K562 (cell line): ENCODE results near the gene FRMPD2. TPM values are rescaled to one million over a fixed set of nuclear protein-coding genes. Genes with fewer than 3 reads are reported as not detected.

Experiments used
- ATF4 ChIP-seq: fragments of 450-650 bp; formaldehyde crosslinking; IDR thresholded peaks from 2 replicates; pipeline ENCODE4 v1.4.0; 2022; ENCODE audit warnings: mild to moderate bottlenecking, moderate library complexity
- BCLAF1 ChIP-seq, 2 experiments: fragments of 450-650 bp in 1 of 2; IDR thresholded peaks; 2 replicates each; pipeline ENCODE4 v1.6.1; 2011 to 2017; ENCODE audit warnings: low read depth in 2 of 2, antibody characterized with exemption in 1 of 2, borderline replicate concordance in 1 of 2, low read length in 1 of 2, mild to moderate bottlenecking in 1 of 2, mixed read lengths in 1 of 2; ENCODE audit not compliant: control insufficient read depth in 1 of 2
- BHLHE40 ChIP-seq: IDR thresholded peaks from 2 replicates; pipeline ENCODE4 v1.6.1; 2011; ENCODE audit warnings: low read length, improper control_type of control experiment
- CCNT2 ChIP-seq: IDR thresholded peaks from 2 replicates; pipeline ENCODE4 v1.6.1; 2011; ENCODE audit warnings: borderline replicate concordance, low read depth, mild to moderate bottlenecking, moderate library complexity, mixed read lengths, low read length; ENCODE audit not compliant: insufficient read length; ENCODE audit errors: extremely low read depth
- CEBPG ChIP-seq, 3 experiments: fragments of 200-800 bp in 1 of 3; sonication (Bioruptor generic) in 1 of 3; sonication (generic) in 1 of 3; formaldehyde crosslinking in 1 of 3; IDR thresholded peaks in 2 of 3; conservative IDR thresholded peaks in 1 of 3; 2 replicates each; pipeline versions ENCODE4 v1.6.1 to v1.8.0; 2016 to 2022; ENCODE audit warnings: missing compliant biosample characterization in 2 of 3, missing genetic modification characterization in 2 of 3, mild to moderate bottlenecking in 1 of 3, missing genetic modification reagents in 1 of 3
- E2F5 ChIP-seq: sonication (generic); formaldehyde crosslinking; IDR thresholded peaks from 2 replicates; pipeline ENCODE4 v1.8.0; 2022; ENCODE audit warnings: mild to moderate bottlenecking, missing genetic modification reagents
- EGR1 ChIP-seq: fragments of 450-650 bp; conservative IDR thresholded peaks from 2 replicates; pipeline ENCODE4 v1.6.1; 2017; ENCODE audit warnings: mild to moderate bottlenecking
- ETV5 ChIP-seq: sonication (generic); formaldehyde crosslinking; IDR thresholded peaks from 2 replicates; pipeline ENCODE4 v1.4.0; 2020; ENCODE audit warnings: low read depth, mild to moderate bottlenecking, missing genetic modification reagents
- FOXA1 ChIP-seq: fragments of 450-650 bp; IDR thresholded peaks from 2 replicates; pipeline ENCODE4 v1.6.1; 2016; ENCODE audit warnings: mild to moderate bottlenecking, borderline replicate concordance
- MCM3 ChIP-seq: fragments of 450-650 bp; IDR thresholded peaks from 2 replicates; pipeline ENCODE4 v1.6.1; 2016
- NFIC ChIP-seq: fragments of 450-650 bp; IDR thresholded peaks from 2 replicates; pipeline ENCODE4 v1.6.1; 2017; ENCODE audit warnings: mild to moderate bottlenecking, inconsistent platforms
- RBM34 ChIP-seq: fragments of 200-400 bp; formaldehyde crosslinking; IDR thresholded peaks from 2 replicates; pipeline ENCODE4 v1.6.1; 2018; ENCODE audit warnings: low read length, borderline replicate concordance; ENCODE audit not compliant: insufficient read depth
- ZBTB33 ChIP-seq: sonication (generic); formaldehyde crosslinking; IDR thresholded peaks from 2 replicates; pipeline ENCODE4 v1.8.1; 2023; ENCODE audit warnings: mild to moderate bottlenecking, missing genetic modification reagents
- ZFX ChIP-seq: sonication (generic); formaldehyde crosslinking; IDR thresholded peaks from 2 replicates; pipeline ENCODE4 v1.8.0; 2022; ENCODE audit warnings: mild to moderate bottlenecking, missing genetic modification reagents, moderate library complexity
- ZNF263 ChIP-seq: sonication (generic); formaldehyde crosslinking; IDR thresholded peaks from 2 replicates; pipeline ENCODE4 v1.8.0; 2022; ENCODE audit warnings: mild to moderate bottlenecking, missing genetic modification reagents, borderline replicate concordance
- ZNF511 ChIP-seq: sonication (generic); formaldehyde crosslinking; IDR thresholded peaks from 2 replicates; pipeline ENCODE4 v1.8.0; 2022; ENCODE audit warnings: mild to moderate bottlenecking, missing genetic modification reagents
- ZNF655 ChIP-seq: fragments of 250-450 bp; sonication (Bioruptor Pico); IDR thresholded peaks from 2 replicates; pipeline ENCODE4 v1.5.0; 2021
- ZNF668 ChIP-seq: fragments of 250-450 bp; sonication (Bioruptor Pico); IDR thresholded peaks from 2 replicates; pipeline ENCODE4 v1.8.0; 2022; ENCODE audit warnings: mild to moderate bottlenecking, inconsistent platforms
- polyA plus RNA-seq, 8 experiments: library from polyadenylated mRNA; depleted of rRNA in 4 of 8; stranded (reverse) in 5 of 8; unstranded in 3 of 8; fragments of >200 nt; fragmentation: Nextera tagmentation in 2 of 8; fragmentation: Illumina TruSeq in 1 of 8; extraction: Ambion mirVana in 2 of 8; extraction: Trizol in 1 of 8; gene quantifications; 2 replicates each; pipeline versions ENCODE4 v1.2.1 to v1.2.3, GENCODE V29; 2011 to 2014; ENCODE audit warnings: inconsistent platforms in 1 of 8, missing spikeins in 1 of 8
- total RNA-seq, 7 experiments: library from RNA; depleted of rRNA in 6 of 7; stranded (reverse); fragments of >200 nt in 6 of 7; fragmentation: Illumina TruSeq in 2 of 7; extraction: Trizol in 2 of 7; gene quantifications; 2 replicates each; pipeline versions ENCODE4 v1.2.1 to v1.2.3, GENCODE V29; 2011 to 2021; ENCODE audit warnings: low replicate concordance in 1 of 7

FRMPD2 gene
- total and polyA plus RNA-seq, 9 of the 15 experiments (the other 6 are each of a cell fraction or from before 2014, with no cell fraction given), result 0.12 to 0.95 (median 0.33) TPM

- TF ChIP-seq BCLAF1 (IDR thresholded peaks at IDR 0.05; ENCODE audit: borderline replicate concordance in 1 of 2, control insufficient read depth in 1 of 2, low read depth in 2 of 2, low read length in 1 of 2) (0 out of 4 replicates have a peak, but pooled peaks of 1 of the 2 experiments have one; percentile 59), ATF4 (peak; percentile 46; the same call in 1 of the 2 replicates), ZNF668 (0 out of 2 replicates have a peak, but pooled peaks have one; percentile 29), MCM3 (no peak), RBM34 (no peak), BHLHE40 (peak; percentile 96), CCNT2 (peak; percentile 97), FOXA1 (no peak), NFIC (peak; percentile 50), CEBPG (CRISPR knock-in tag; IDR thresholded peaks at IDR 0.05) (peak; percentile 73), CEBPG (tag; conservative IDR thresholded peaks at IDR 0.05 in 1 of 2, IDR thresholded peaks at IDR 0.05 in 1 of 2) (no peak), EGR1 (peak; percentile 41), ZFX (CRISPR knock-in tag) (peak; percentile 95), ZNF655 (CRISPR knock-in tag) (no peak), ZBTB33 (CRISPR knock-in tag) (peak; percentile 97), ZNF511 (CRISPR knock-in tag) (peak; percentile 100), ZNF263 (peak; percentile 85), E2F5 (CRISPR knock-in tag) (peak; percentile 99), ETV5 (no peak)
These were observed 31.9 kb upstream of the FRMPD2 start, which contains the start of gene MAPK8 (continued) for GRCh38 chr10:48306265-48306869.
